ENCODE data around the gene BST1.
"Not testable (repeated sequence)": the region's sequence is repeated elsewhere in the genome, so short reads cannot be mapped to it uniquely, and the experiment has no call there.

Gene BST1

GRCh38 chr4:15707363-15707715 is 4.5 kb downstream of the BST1 start:
- TF ChIP-seq POLR2A (IDR thresholded peaks at IDR 0.05; ENCODE audit: low read depth, low read length): no peak
- FAIRE-seq: no peak
- DNase-seq (ENCODE audit: insufficient read length, low spot score): no peak

DNA sequence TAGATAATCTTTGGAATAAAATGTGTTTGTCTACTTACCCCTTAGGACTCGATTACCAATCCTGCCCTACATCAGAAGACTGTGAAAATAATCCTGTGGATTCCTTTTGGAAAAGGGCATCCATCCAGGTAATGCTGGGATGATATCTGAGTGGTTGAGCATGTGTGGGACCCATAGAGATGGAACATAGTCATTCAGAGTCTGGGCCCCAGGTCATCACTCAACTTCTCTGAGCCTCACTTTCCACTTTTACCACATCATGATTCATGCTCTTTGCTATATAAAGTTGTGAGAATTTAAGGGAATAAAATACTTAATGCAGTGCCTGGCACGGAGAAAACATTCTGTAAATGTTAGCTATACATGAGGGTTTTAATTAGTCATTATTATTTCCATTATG is 8.9 kb downstream of the BST1 start:
- FAIRE-seq: no peak
- TF ChIP-seq POLR2A (IDR thresholded peaks at IDR 0.05; ENCODE audit: low read depth, low read length): no peak
- DNase-seq (ENCODE audit: insufficient read length, low spot score): no peak

- TF ChIP-seq POLR2A (IDR thresholded peaks at IDR 0.05; ENCODE audit: low read depth, low read length): no peak
- no peak for FAIRE-seq
- DNase-seq (ENCODE audit: insufficient read length, low spot score): no peak
Measured at GRCh38 chr4:15712214-15712613, 9.3 kb downstream of the BST1 start.

- no peak for FAIRE-seq
- TF ChIP-seq POLR2A (IDR thresholded peaks at IDR 0.05; ENCODE audit: low read depth, low read length): no peak
- no peak for DNase-seq (ENCODE audit: insufficient read length, low spot score)
Measured at GRCh38 chr4:15714141-15714540, 11.3 kb downstream of the BST1 start.

DNA sequence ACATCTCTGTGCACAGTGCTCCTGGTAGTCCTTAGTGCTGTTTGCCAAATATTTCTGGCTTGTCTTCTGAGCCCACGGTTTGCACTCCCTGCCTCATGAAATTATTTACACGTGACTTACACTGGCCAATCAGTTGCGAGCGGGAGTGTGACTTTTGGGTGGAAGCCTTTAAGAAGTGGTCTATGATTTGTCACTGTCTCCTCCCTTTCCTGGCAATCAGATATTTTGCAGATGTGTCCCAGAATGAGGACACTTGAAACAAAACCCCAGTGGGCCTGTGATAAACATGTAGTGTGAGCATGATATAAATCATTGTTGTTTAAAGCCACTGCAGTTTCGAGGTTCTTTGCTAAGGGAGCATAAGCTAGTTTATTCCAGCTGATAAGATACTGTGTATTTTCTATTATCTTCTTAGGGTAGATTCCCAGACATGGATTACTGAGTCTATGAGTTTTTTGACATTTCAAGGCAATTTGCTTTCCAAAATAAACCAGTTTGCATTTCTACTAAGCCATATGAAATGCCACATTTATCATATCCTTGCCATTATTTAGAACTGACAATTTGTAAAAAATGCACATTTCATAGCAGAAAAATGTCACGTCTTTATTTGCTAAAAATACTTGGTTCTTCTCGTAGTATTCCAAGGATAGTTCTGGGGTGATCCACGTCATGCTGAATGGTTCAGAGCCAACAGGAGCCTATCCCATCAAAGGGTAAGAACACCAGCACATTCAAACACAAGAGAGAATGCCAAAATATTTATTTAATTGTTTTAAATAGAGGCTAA is 12.0 kb downstream of the BST1 start:
- FAIRE-seq (no peak), DNase-seq (ENCODE audit: insufficient read length, low spot score) (no peak)
- TF ChIP-seq POLR2A (IDR thresholded peaks at IDR 0.05; ENCODE audit: low read depth, low read length): no peak

- no peak for DNase-seq (ENCODE audit: insufficient read length, low spot score)
- no peak for TF ChIP-seq POLR2A (IDR thresholded peaks at IDR 0.05; ENCODE audit: low read depth, low read length)
- FAIRE-seq: no peak
Measured at GRCh38 chr4:15716115-15716514, 13.2 kb downstream of the BST1 start.

DNA sequence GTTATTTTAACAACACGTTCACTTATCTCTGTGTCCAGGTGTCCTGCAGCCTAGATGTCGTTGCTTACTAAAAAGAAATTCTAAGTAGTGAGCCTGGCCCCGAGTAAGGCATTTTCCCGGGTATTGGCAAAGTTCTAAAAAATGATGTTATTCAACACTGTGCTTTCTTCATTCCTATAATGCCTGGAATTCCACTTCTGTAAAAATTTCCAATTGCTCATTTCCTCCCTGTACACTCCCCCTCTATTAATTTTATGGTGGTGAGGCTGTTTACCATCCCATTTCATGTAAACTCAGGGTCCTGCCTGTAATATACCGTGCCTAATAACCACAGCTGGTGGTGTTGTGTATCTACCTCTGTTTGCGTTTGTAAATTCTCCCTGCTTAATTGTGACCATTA is 14.2 kb downstream of the BST1 start:
- FAIRE-seq: no peak
- DNase-seq (ENCODE audit: insufficient read length, low spot score): no peak
- TF ChIP-seq POLR2A (IDR thresholded peaks at IDR 0.05; ENCODE audit: low read depth, low read length): no peak

GRCh38 chr4:15717657-15718416 is 15.0 kb downstream of the BST1 start:
- FAIRE-seq (no peak), DNase-seq (ENCODE audit: insufficient read length, low spot score) (no peak)
- TF ChIP-seq POLR2A (IDR thresholded peaks at IDR 0.05; ENCODE audit: low read depth, low read length): no peak

DNA sequence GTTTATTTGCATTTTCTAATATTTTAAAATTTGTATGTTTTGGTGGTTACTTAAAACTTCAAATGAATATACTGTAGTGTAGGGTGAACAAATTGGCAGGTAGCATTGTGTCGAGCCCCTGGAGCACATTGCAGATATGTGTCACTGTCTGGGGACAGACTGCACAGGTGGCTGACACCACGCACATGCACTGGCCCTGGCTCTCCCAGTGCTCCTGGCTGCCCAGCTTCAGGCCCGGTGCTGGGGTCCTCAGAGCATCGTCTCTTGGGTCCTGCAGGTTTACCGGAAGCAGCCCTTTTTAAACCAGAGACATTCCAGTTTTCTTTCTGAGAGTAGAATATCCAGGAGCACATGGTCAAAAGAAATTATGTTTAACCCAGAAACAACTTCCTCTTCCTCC is 15.6 kb downstream of the BST1 start:
- FAIRE-seq (no peak), DNase-seq (ENCODE audit: insufficient read length, low spot score) (no peak)
- TF ChIP-seq POLR2A (IDR thresholded peaks at IDR 0.05; ENCODE audit: low read depth, low read length): no peak

GRCh38 chr4:15718959-15719358 is 16.1 kb downstream of the BST1 start:
- DNase-seq (ENCODE audit: insufficient read length, low spot score) (no peak), FAIRE-seq (no peak)
- TF ChIP-seq POLR2A (IDR thresholded peaks at IDR 0.05; ENCODE audit: low read depth, low read length): no peak

GRCh38 chr4:15719506-15719905 is 16.6 kb downstream of the BST1 start:
- FAIRE-seq (no peak), DNase-seq (ENCODE audit: insufficient read length, low spot score) (no peak)
- TF ChIP-seq POLR2A (IDR thresholded peaks at IDR 0.05; ENCODE audit: low read depth, low read length): no peak

GRCh38 chr4:15720851-15721250 is 18.0 kb downstream of the BST1 start:
- no peak for DNase-seq (ENCODE audit: insufficient read length, low spot score)
- TF ChIP-seq POLR2A (IDR thresholded peaks at IDR 0.05; ENCODE audit: low read depth, low read length): no peak

DNA sequence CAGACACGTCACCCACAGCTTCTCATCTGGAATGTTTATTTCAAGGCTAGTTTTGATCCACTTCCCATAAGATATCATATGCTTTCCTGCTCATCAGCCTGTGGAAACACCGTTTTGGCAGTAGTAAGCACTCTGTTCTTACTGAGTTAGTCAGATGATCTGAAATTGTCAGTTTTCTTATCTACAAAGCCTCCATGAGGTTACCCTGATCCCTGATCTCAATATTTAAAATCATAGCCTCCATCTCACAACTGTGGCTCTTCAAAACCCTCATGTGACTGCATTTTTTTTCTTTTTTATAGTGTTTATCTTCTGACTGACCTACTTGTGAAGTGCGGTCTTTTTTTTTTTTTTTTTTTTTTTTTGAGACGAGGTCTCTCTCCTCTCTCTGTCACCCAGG is 22.7 kb downstream of the BST1 start:
- no peak for TF ChIP-seq POLR2A (IDR thresholded peaks at IDR 0.05; ENCODE audit: low read depth, low read length)
- DNase-seq (ENCODE audit: insufficient read length, low spot score) (no peak), FAIRE-seq (no peak)

More at GRCh38 chr4:15720851-15721250, 18.0 kb downstream of the BST1 start:
- FAIRE-seq: no peak

GRCh38 chr4:15729910-15730533 is 27.2 kb downstream of the BST1 start:
- TF ChIP-seq POLR2A (IDR thresholded peaks at IDR 0.05; ENCODE audit: low read depth, low read length): no peak
- DNase-seq (ENCODE audit: insufficient read length, low spot score) (peak; percentile 10), FAIRE-seq (no peak)

DNA sequence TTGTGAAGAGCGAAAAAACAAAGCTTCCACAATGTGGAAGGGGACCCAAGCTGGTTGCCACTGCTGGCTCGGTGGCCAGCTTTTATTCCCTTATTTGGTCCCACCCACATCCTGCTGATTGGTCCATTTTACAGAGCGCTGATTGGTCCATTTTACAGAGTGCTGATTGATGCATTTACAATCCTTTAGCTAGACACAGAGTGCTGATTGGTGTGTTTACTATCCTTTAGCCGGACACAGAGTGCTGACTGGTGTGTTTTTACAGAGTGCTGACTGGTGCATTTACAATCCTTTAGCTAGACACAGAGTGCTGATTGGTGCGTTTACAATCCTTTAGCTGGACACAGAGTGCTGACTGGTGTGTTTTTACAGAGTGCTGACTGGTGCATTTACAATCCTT is 30.2 kb downstream of the BST1 start:
- DNase-seq (ENCODE audit: insufficient read length, low spot score); FAIRE-seq: not testable (repeated sequence)

Measured in H54 (cell line).